IMR-90 (cell line): ENCODE measurements around the gene MLH1. TPM values are rescaled to one million over a fixed set of nuclear protein-coding genes. Genes with fewer than 3 reads are reported as not detected.

Experiments used
- ATAC-seq: fragments of 200-7000 bp; cut with Tn5 transposase; 2 replicates; pipeline ENCODE4 v1.9.1; 2020; ENCODE audit warnings: low read depth, mild to moderate bottlenecking, moderate library complexity
- BruUV-seq: library from RNA; stranded (reverse); fragments of 400-500 nt; replicated peaks from 2 replicates; lab custom pipeline; 2021; lab: Mats Ljungman, UMichigan
- CTCF ChIA-PET: fragments of 300-600 bp; formaldehyde crosslinking; extraction: SDS; loops from one replicate; lab custom pipeline; 2021; ENCODE audit warnings: antibody characterized with exemption; lab: Yijun Ruan, JAX
- POLR2A ChIA-PET: fragments of 300-600 bp; sonication (Branson Sonifier 250); formaldehyde crosslinking; loops from one replicate; lab custom pipeline; 2022; ENCODE audit warnings: antibody characterized with exemption; ENCODE audit not compliant: unreplicated experiment; lab: Charles Lee
- DNase-seq: peaks from one replicate; pipeline ENCODE4 v3.0.0; 2013
- H2AFZ ChIP-seq: replicated peaks from 2 replicates; pipeline ENCODE3; 2013; ENCODE audit warnings: low read length, mild to moderate bottlenecking; ENCODE audit not compliant: poor library complexity
- H2AK5ac ChIP-seq: 2 replicates; pipeline ENCODE4 v1.6.1; 2013; ENCODE audit warnings: low read depth, low read length, inconsistent platforms
- H2AK9ac ChIP-seq: replicated peaks from 2 replicates; pipeline ENCODE3; 2013; ENCODE audit warnings: mild to moderate bottlenecking, low read depth, low read length, moderate library complexity; ENCODE audit not compliant: poor library complexity
- H2BK120ac ChIP-seq: 2 replicates; pipeline ENCODE4 v1.6.1; 2013; ENCODE audit warnings: low read depth, low read length, inconsistent platforms
- H2BK15ac ChIP-seq: 3 replicates; pipeline ENCODE4 v1.6.1; 2013; ENCODE audit warnings: low read depth, low read length, inconsistent platforms
- H2BK20ac ChIP-seq: 2 replicates; pipeline ENCODE4 v1.6.1; 2013; ENCODE audit warnings: low read depth, mild to moderate bottlenecking, inconsistent platforms, low read length, moderate library complexity
- H2BK5ac ChIP-seq: 2 replicates; pipeline ENCODE4 v1.6.1; 2013; ENCODE audit warnings: mild to moderate bottlenecking, low read depth, low read length, inconsistent platforms; ENCODE audit not compliant: poor library complexity, severe bottlenecking
- H3K14ac ChIP-seq: replicated peaks from 2 replicates; pipeline ENCODE4 v1.6.1; 2013; ENCODE audit warnings: low read depth, low read length, inconsistent platforms
- H3K18ac ChIP-seq: 2 replicates; pipeline ENCODE4 v1.6.1; 2013; ENCODE audit warnings: low read depth, low read length, control low read depth
- H3K23ac ChIP-seq: 2 replicates; pipeline ENCODE4 v1.6.1; 2013; ENCODE audit warnings: low read depth, low read length, inconsistent platforms
- H3K27ac ChIP-seq: 2 replicates; pipeline ENCODE4 v1.5.1; 2013; ENCODE audit warnings: mild to moderate bottlenecking, control low read depth, low read length; ENCODE audit not compliant: insufficient read depth
- H3K27me3 ChIP-seq: 2 replicates; pipeline ENCODE4 v1.6.1; 2013; ENCODE audit warnings: low read length; ENCODE audit not compliant: control insufficient read depth, insufficient read depth
- H3K36me3 ChIP-seq: 2 replicates; pipeline ENCODE4 v1.6.1; 2013; ENCODE audit warnings: low read length, mixed read lengths; ENCODE audit not compliant: control insufficient read depth, insufficient read depth
- H3K4ac ChIP-seq: 2 replicates; pipeline ENCODE4 v1.6.1; 2013; ENCODE audit warnings: low read depth, low read length, inconsistent platforms
- H3K4me1 ChIP-seq: 2 replicates; pipeline ENCODE4 v1.6.1; 2013; ENCODE audit warnings: low read length, mixed read lengths; ENCODE audit not compliant: control insufficient read depth, insufficient read depth
- H3K4me2 ChIP-seq: 2 replicates; pipeline ENCODE4 v1.6.1; 2013; ENCODE audit warnings: low read depth, mild to moderate bottlenecking, control low read depth, low read length, moderate library complexity
- H3K4me3 ChIP-seq: 2 replicates; pipeline ENCODE4 v1.5.1; 2013; ENCODE audit warnings: low read depth, mild to moderate bottlenecking, control low read depth, low read length, moderate library complexity; ENCODE audit not compliant: insufficient read depth
- H3K56ac ChIP-seq: 2 replicates; pipeline ENCODE4 v1.6.1; 2013; ENCODE audit warnings: low read length, inconsistent platforms; ENCODE audit not compliant: insufficient read depth; ENCODE audit errors: extremely low read depth
- H3K79me1 ChIP-seq, 2 experiments: 2 replicates each; pipeline ENCODE4 v1.6.1; 2013; ENCODE audit warnings: low read length in 2 of 2, inconsistent platforms in 1 of 2, low read depth in 1 of 2
- H3K9ac ChIP-seq: 2 replicates; pipeline ENCODE4 v1.6.1; 2013; ENCODE audit warnings: low read depth, low read length, control low read depth
- H3K9me1 ChIP-seq: 2 replicates; pipeline ENCODE4 v1.6.1; 2013; ENCODE audit warnings: low read length, inconsistent platforms; ENCODE audit not compliant: insufficient read depth
- H3K9me3 ChIP-seq: 2 replicates; pipeline ENCODE4 v1.6.1; 2013; ENCODE audit warnings: low read length; ENCODE audit not compliant: control insufficient read depth, insufficient read depth
- H4K20me1 ChIP-seq: 2 replicates; pipeline ENCODE4 v1.6.1; 2013; ENCODE audit warnings: low read length, inconsistent platforms; ENCODE audit not compliant: insufficient read depth
- H4K5ac ChIP-seq: 2 replicates; pipeline ENCODE4 v1.6.1; 2013; ENCODE audit warnings: mild to moderate bottlenecking, low read depth, low read length, control low read depth
- H4K8ac ChIP-seq, 2 experiments: 2 replicates each; pipeline ENCODE4 v1.6.1; 2013; ENCODE audit warnings: low read depth in 2 of 2, low read length in 2 of 2, control low read depth in 1 of 2, inconsistent platforms in 1 of 2
- H4K91ac ChIP-seq: 2 replicates; pipeline ENCODE4 v1.6.1; 2013; ENCODE audit warnings: low read depth, low read length, inconsistent platforms; ENCODE audit not compliant: insufficient read depth
- BHLHE40 ChIP-seq: fragments of 150-350 bp; IDR thresholded peaks from 2 replicates; pipeline ENCODE4 v1.6.1; 2016; ENCODE audit warnings: mild to moderate bottlenecking, low read depth, low read length
- CEBPB ChIP-seq: IDR thresholded peaks from 2 replicates; pipeline ENCODE4 v1.6.1; 2012; ENCODE audit warnings: low read depth, low read length, improper control_type of control experiment
- CHD1 ChIP-seq: IDR thresholded peaks from 2 replicates; pipeline ENCODE4 v1.6.1; 2012; ENCODE audit warnings: low read depth, low read length, improper control_type of control experiment
- MAFK ChIP-seq: IDR thresholded peaks from 2 replicates; pipeline ENCODE4 v1.6.1; 2012; ENCODE audit warnings: low read depth, low read length, improper control_type of control experiment
- MAZ ChIP-seq: IDR thresholded peaks from 2 replicates; pipeline ENCODE4 v1.6.1; 2012; ENCODE audit warnings: low read depth, mild to moderate bottlenecking, low read length, improper control_type of control experiment, moderate library complexity, borderline replicate concordance
- MXI1 ChIP-seq: IDR thresholded peaks from 2 replicates; pipeline ENCODE4 v1.6.1; 2012; ENCODE audit warnings: low read depth, mild to moderate bottlenecking, low read length, moderate library complexity, borderline replicate concordance
- NFE2L2 ChIP-seq: fragments of 150-350 bp; IDR thresholded peaks from 2 replicates; pipeline ENCODE4 v1.6.1; 2016; ENCODE audit warnings: low read depth, mild to moderate bottlenecking, low read length
- RAD21 ChIP-seq: IDR thresholded peaks from 2 replicates; pipeline ENCODE4 v1.6.1; 2012; ENCODE audit warnings: low read length, improper control_type of control experiment
- RCOR1 ChIP-seq: IDR thresholded peaks from 2 replicates; pipeline ENCODE4 v1.6.1; 2012; ENCODE audit warnings: mild to moderate bottlenecking, low read length, improper control_type of control experiment; ENCODE audit not compliant: insufficient replicate concordance
- RFX5 ChIP-seq: IDR thresholded peaks from 2 replicates; pipeline ENCODE4 v1.8.0; 2012; ENCODE audit warnings: low read depth, mild to moderate bottlenecking, low read length, moderate library complexity
- WGBS, 2 experiments: methylation state at CpG; one replicate each; pipeline versions ENCODE4 v1.1.5 to v1.1.7; 2013; ENCODE audit warnings: missing lambda C conversion rate in 2 of 2; ENCODE audit not compliant: insufficient read length in 1 of 2; ENCODE audit errors: extremely low coverage in 2 of 2; 5-methylcytosine and 5-hydroxymethylcytosine counted together
- dilution Hi-C: fragments of 300-500 bp; cut with HindIII; formaldehyde crosslinking; loops from one replicate; pipeline ENCODE4 v1.14.3; 2018; ENCODE audit warnings: low sequenced_read_pairs; ENCODE audit not compliant: unreplicated experiment
- in situ Hi-C: fragments of 300-500 bp; cut with MboI; formaldehyde crosslinking; loops from 3 replicates; pipeline ENCODE4 v1.14.3; 2019; ENCODE audit warnings: low sequenced_read_pairs, inconsistent platforms, mixed read lengths
- intact Hi-C: fragments of 100-400 bp; cut with micrococcal nuclease; formaldehyde crosslinking; loops from 2 replicates; pipeline ENCODE4 v1.10.0; 2022
- polyA plus RNA-seq, 3 experiments: library from polyadenylated mRNA; depleted of rRNA; stranded (reverse); fragments of >200 nt; gene quantifications; 2 replicates each; pipeline ENCODE4 v1.2.3, GENCODE V29; 2012; ENCODE audit warnings: low replicate concordance in 1 of 3
- total RNA-seq: library from RNA; depleted of rRNA; stranded (reverse); fragments of >200 nt; gene quantifications from 2 replicates; pipeline ENCODE4 v1.2.3, GENCODE V29; 2012
- TF ChIP-seq, protein P1 (sequence below): fragments of 150-350 bp; IDR thresholded peaks from 2 replicates; pipeline ENCODE4 v1.6.1; 2016; ENCODE audit warnings: low read depth, mild to moderate bottlenecking, low read length, moderate library complexity, borderline replicate concordance
- TF ChIP-seq, protein P2 (sequence below): conservative IDR thresholded peaks from 2 replicates; pipeline ENCODE4 v1.5.1; 2012; ENCODE audit warnings: mild to moderate bottlenecking, low read depth, low read length, improper control_type of control experiment
- TF ChIP-seq, protein P3 (sequence below): fragments of 150-350 bp; IDR thresholded peaks from 2 replicates; pipeline ENCODE4 v1.6.1; 2017; ENCODE audit warnings: mild to moderate bottlenecking, antibody characterized with exemption, low read length, low read depth

Gene MLH1
- total and polyA plus RNA-seq, 2 of the 4 experiments (the other 2 are of a cell fraction): 30.2 to 54.1 TPM

DNA sequence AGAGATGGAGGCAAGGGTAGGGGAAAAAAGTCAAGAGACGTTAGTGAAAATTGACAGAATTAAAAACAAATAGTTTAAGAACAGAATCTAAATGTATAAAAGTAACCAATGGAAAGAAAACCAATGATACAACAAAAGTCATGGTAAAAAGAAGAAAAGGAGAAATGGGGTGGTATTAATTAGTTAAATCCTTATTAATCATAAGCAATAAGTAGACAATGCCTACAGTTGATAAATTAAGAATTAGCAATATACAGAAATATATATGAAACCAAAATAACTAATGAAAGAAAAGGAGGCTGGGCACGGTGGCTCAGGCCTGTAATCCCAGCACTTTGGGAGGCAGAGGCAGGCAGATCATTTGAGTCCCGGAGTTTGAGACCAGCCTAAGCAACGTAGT, 24.2 kb upstream of the MLH1 start:
- in situ Hi-C loops (no loop called here), intact Hi-C loops (no loop called here), dilution Hi-C loops (no loop called here)
- Histone ChIP-seq H4K8ac (peak overlapping the region in 1 of 2 experiments; percentile 77; a peak in 2 of 4 replicates), H4K91ac (no peak overlapping the region), H2BK20ac (no peak overlapping the region), H3K27ac (no peak overlapping the region), H2BK5ac (no peak overlapping the region), H3K23ac (no peak overlapping the region), H4K20me1 (no peaks in the 10 kb centered on the region), H3K79me1 (no peaks in the 10 kb centered on the region), H4K5ac (no peak overlapping the region), H3K14ac (0 out of 2 replicates have a peak overlapping the region, but pooled peaks have one; percentile 36), H2AK5ac (no peak overlapping the region), H3K27me3 (no peaks in the 10 kb centered on the region), H3K18ac (no peak overlapping the region), H3K56ac (no peak overlapping the region), H3K9me3 (no peaks in the 10 kb centered on the region), H3K9me1 (0 out of 2 replicates have a peak, but pooled peaks cover 2% of the 10 kb centered on the region), H3K4me3 (no peak overlapping the region), H2AFZ (no peak overlapping the region), H3K4ac (no peak overlapping the region), H2AK9ac (no peak overlapping the region), H3K36me3 (no peaks in the 10 kb centered on the region), H2BK15ac (peak overlapping the region; percentile 64; the same call in 1 of the 3 replicates), H2BK120ac (no peak overlapping the region), H3K4me2 (no peak overlapping the region), H3K4me1 (peaks cover 3% of the 10 kb centered on the region), H3K9ac (no peak overlapping the region)
- no TSS peak for BruUV-seq
- ChIA-PET POLR2A (no interaction called here), CTCF (interaction anchor here (1.3 kb wide), 1 partner anchor 11 kb away, joined by 4 read pairs; no protein-coding TSS in a partner anchor)
- no peak for DNase-seq
- no CpG with 5 or more reads among the region's 4 CpGs for WGBS, 2 experiments
- TF ChIP-seq, protein P1, sequence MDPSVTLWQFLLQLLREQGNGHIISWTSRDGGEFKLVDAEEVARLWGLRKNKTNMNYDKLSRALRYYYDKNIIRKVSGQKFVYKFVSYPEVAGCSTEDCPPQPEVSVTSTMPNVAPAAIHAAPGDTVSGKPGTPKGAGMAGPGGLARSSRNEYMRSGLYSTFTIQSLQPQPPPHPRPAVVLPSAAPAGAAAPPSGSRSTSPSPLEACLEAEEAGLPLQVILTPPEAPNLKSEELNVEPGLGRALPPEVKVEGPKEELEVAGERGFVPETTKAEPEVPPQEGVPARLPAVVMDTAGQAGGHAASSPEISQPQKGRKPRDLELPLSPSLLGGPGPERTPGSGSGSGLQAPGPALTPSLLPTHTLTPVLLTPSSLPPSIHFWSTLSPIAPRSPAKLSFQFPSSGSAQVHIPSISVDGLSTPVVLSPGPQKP: no peak
- no peak for TF ChIP-seq RAD21
- TF ChIP-seq RFX5: no peak
- no peak for TF ChIP-seq BHLHE40
- no peak for TF ChIP-seq RCOR1
- TF ChIP-seq, protein P2, sequence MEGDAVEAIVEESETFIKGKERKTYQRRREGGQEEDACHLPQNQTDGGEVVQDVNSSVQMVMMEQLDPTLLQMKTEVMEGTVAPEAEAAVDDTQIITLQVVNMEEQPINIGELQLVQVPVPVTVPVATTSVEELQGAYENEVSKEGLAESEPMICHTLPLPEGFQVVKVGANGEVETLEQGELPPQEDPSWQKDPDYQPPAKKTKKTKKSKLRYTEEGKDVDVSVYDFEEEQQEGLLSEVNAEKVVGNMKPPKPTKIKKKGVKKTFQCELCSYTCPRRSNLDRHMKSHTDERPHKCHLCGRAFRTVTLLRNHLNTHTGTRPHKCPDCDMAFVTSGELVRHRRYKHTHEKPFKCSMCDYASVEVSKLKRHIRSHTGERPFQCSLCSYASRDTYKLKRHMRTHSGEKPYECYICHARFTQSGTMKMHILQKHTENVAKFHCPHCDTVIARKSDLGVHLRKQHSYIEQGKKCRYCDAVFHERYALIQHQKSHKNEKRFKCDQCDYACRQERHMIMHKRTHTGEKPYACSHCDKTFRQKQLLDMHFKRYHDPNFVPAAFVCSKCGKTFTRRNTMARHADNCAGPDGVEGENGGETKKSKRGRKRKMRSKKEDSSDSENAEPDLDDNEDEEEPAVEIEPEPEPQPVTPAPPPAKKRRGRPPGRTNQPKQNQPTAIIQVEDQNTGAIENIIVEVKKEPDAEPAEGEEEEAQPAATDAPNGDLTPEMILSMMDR: no peak
- TF ChIP-seq, protein P3, sequence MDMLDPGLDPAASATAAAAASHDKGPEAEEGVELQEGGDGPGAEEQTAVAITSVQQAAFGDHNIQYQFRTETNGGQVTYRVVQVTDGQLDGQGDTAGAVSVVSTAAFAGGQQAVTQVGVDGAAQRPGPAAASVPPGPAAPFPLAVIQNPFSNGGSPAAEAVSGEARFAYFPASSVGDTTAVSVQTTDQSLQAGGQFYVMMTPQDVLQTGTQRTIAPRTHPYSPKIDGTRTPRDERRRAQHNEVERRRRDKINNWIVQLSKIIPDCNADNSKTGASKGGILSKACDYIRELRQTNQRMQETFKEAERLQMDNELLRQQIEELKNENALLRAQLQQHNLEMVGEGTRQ: no peak
- no peak for TF ChIP-seq MXI1
- no peak for TF ChIP-seq MAZ
- no peak for TF ChIP-seq NFE2L2
- no peak for TF ChIP-seq MAFK
- TF ChIP-seq CHD1: no peak
- no peak for TF ChIP-seq CEBPB
- ATAC-seq: no peak
